ENCODE results near the gene UCN.
"Not testable (repeated sequence)": the region's sequence is repeated elsewhere in the genome, so short reads cannot be mapped to it uniquely, and the experiment has no call there.

The UCN gene

DNA sequence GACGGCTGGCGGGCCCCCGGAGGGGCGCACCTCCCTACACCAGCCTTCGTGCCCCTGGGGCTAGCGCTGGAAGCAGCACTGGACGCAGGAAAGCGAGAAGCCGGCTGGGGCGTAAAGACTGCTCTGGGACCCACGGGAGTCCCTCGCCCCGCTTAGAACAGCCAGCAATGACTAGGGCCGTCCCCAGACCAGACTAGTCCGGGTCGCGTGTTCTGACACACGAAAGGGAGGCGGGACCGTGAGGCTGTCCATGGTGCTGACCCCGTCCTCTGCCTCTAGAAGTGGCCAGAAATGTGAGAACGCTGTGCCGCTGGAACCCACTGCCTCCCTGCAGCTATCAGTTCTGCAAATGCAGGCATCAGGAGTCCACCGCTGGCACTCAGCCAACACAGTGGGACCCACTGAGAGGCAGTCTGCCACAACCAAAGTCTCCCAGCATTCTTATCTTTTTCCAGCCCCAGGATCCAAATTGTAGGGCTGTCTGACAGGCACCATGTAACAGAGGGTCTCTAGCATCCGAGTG lies at the start of gene UCN:
Gene UCN (minus strand): TSS at position 87 of the 523 bp plus-strand sequence. CDS start 550 bp downstream, outside the sequence.
- DNase-seq = no peak

DNA sequence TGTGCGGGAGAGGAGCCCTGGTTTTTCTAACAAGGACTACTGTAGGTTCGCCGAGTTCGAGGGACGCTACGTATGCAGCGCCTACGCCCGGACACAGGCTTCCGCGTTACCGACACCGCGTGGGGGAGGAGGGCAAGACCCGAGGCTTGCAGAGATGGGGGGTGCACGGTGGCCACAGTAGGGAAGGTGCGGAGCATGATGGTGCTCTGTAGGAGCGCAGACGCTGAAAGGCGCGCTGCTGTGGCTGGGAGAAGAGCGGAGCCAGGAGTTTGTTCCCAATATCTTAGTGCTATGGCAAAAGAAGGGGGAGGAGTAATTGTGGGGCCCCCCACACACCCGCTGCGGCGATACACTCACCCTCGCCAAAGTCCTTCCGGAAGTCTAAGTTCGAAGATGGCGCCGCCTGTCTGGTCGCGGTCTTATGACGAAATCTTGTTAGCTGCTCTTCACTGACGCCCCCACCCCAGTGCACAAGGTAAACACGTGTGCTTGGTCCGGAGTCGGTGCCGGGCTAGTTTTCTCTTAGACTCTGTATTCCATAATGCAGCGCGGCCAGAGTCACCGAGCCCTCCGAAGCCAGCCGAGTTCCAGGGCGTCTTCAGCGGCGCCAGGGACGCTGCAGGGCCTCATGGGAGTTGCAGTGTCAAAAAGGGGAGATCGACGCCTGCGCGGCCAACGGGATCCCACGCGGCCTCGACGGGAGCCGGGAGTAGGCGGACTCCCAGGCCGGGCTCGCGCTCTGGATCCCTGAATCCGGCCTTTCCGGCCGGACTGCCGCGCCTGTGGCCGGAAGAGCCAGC lies 48.3 kb upstream of the UCN start, which contains the start of gene GTF3C2:
Gene GTF3C2 (minus strand): TSS at position 383 of the 800 bp plus-strand sequence. CDS start 13,210 bp downstream, outside the sequence.
- DNase-seq = peak; percentile 94

GRCh38 chr2:27356056-27356381 lies 47.8 kb upstream of the UCN start:
- DNase-seq = peak; percentile 47

DNA sequence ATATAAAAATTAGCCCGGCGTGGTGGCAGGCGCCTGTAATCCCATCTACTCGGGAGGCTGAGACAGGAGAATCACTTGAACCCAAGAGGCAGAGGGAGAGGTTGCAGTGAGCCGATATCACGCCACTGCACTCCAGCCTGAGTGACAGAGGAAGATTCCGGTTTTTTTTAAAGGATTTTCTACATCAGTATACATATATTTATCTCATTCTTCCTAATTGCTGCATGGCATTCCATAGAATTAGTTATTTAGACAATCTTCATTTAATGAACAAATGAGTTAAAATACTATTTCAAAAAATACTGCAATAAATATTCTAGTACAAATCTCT lies 46.3 kb upstream of the UCN start:
- no peak for DNase-seq

- no peak for DNase-seq
These were observed 45.7 kb upstream of the UCN start for GRCh38 chr2:27353762-27354596.

DNA sequence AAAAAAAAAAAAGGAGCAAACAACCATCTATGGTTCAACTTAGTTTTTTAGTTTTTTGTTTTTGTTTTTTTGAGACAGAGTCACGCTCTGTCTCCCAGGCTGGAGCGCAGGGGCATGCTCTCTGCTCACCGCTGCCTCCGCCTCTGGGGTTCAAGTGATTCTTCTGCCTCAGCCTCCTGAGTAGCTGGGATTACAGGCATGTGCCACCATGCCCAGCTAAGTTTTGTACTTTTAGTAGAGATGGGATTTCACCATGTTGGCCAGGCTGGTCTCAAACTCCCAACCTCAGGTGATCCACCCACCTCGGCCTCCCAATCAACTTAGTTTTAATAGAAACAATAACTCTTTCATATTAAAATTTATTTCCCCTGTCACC lies 45.1 kb upstream of the UCN start:
- not testable (repeated sequence) for DNase-seq

DNA sequence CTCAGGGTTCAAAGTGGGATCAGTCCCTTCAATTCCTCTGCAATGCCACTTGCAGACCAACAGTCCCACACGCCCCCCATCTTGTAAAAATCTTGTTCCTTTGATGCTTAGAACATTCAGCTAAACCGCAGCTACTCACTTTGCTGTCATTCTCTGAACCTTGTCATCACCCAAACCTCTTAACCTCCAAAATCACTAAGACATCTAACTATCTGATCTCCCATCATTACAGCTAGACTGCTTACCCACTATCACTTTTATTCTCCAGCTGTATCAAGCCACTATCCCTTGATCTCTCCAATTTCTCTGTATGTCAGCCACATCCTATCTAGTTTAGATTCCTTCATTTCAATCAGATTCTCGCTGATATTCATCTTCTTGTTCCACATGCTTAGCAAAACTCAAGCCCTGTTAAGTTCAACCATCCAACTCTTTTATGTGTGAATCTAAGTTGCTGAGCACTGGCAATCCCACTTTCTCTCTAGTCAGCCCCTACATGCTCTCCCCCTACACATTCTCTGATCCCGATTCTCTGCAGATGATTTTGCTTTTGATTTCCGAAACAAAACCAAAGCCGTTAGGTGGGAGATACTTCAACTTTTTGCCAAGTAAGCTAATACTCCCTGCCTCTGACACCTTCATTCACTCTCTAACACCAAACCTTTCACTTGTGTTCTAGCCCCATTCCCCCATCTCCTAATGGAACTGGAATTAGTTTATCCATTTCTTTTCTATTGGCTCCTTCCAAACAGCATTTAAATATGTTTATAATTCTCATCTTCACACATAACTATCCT lies 43.8 kb upstream of the UCN start:
- no peak for DNase-seq

DNA sequence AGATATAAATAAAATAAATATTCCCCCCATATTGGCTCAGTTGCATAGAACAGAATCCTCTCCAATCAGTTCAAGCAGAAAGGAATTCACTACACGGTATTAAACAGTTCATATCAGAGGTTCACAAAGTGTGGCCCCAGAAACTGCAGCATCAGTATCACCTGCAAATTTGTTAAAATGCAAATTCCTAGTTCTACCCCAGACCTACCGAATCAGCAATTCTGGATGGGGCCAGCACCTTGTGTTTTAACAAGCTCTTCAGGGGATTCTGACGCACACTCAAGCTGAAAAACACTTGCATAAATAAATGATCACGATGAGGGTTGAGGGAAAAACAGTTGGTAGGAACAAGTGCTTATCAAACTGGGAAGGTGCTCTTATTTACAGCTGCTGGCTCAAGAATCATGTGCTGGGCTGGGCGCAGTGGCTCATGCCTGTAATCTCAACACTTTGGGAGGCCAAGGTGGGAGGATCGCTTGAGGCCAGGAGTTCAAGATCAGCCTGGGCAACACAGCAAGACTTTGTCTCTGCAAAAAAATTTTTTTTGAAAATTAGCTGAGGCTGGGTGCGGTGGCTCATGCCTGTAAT lies 42.0 kb upstream of the UCN start:
- DNase-seq = no peak

GRCh38 chr2:27347641-27348040 lies 39.4 kb upstream of the UCN start:
- DNase-seq = no peak

DNA sequence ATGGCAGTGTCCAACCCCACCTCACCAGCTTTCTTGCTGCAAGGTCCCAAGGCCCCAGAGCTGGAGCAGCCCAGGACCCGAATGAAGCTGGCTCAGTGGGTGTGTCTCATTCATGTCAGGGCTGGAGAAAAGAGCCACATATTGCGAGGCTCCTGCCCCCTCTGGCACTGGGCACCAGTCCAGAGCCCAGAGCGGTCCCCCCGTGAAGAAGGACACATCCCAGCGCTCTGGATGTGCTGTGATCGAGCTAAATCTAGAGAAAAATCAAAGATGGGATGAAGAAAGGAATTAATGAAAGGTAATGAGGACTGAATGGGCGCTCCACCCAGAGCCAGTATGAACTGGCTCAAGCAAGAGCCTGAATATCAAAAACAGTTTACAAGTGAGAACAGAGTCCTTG lies 27.9 kb upstream of the UCN start:
- no peak for DNase-seq

GRCh38 chr2:27335311-27335710 lies 27.1 kb upstream of the UCN start:
- DNase-seq = no peak

- DNase-seq = no peak
These were observed 16.5 kb upstream of the UCN start for GRCh38 chr2:27324720-27325119.

DNA sequence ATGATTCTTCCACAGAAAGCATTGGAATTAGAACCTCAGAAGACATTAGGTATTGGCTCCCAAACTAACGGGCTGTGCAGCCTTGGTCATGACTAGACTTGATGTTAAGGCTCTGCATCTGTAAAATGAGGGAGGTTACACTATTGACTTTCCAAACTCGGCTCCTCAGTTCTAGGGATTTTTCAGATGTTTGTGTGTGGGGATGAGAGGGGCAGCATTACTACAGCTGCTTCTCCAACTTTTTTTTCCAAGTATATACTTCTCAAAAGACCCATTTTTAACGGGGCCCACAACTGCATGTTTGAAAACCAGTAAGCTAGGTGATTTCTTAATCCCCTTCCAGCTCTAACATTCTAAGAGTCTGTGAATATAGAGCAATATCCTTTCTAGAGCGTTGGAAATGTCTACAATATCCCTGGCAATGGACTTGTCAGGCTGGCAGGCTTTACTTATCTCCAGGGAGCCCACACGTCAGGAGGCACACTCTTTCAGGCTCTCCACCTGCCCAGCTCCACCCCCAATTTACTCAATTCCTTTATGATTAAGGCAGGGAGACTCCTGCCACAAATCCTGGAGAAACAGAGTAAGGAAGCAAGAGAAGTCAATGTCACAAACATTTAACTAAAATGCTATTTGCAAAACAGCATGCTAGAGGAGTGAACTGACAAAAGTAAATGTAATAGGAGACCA lies 15.5 kb upstream of the UCN start:
- no peak for DNase-seq

DNA sequence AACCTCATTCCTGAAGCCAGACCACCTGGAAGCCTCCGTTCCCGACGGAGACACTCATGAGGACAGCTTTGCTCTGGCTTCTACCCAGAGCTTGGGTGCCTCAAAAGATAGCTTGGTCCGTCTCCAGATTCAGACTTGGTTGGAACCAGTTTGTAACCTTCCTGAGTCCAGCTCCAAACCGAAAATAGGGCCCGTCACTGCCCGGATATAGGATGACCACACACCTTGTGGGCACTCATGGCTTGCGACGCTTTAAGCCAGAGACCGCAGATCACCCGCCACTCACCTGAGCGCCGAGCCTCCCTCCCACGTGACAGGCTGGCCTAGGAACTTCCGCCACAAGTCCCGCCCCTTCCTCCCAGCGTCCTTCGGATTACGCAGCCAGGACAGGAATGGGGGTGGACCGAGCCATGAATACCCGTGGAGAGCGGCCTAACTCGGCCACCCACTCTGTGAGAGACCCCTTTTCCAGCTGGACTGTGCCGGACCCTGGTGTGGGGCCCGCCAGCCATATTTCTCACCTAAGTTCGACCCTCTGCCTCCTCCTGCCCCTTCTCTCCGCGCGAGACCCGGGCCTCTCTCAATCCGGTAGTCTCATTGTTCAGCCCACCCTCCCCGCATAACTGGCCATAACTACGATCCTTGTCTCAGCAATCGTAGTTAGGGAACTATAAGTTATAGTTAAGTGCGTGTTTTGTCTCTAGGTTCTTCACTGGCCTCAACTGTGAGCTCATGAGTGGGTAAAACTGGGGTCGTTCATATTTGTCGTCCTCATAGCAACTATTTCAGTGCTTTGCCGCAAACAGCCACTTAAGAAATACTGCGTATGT lies 14.7 kb upstream of the UCN start, which contains the start of gene MPV17:
Gene MPV17 (minus strand): TSS at position 332 of the 830 bp plus-strand sequence. CDS start 580 bp downstream, outside the sequence.
- peak; percentile 85 for DNase-seq

GRCh38 chr2:27322301-27322765 lies 14.1 kb upstream of the UCN start:
- no peak for DNase-seq

- DNase-seq = no peak
These were observed 12.8 kb upstream of the UCN start for GRCh38 chr2:27320958-27321543.

DNA sequence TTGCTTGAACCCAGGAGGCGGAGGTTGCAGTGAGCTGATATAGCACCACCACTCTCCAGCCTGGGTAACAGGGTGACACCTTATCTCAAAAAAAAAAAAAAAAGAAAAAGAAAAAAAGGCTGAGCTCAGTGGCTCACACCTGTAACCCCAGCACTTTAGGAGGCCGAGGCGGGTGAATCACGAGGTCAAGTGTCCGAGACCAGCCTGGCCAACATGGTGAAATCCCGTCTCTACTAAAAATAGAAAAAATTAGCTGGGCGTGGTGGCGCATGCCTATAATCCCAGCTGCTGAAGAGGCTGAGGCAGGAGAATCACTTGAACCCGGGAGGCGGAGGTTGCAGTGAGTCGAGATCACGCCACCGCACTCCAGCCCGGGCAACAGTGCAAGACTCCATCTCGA lies 11.6 kb upstream of the UCN start:
- DNase-seq = not testable (repeated sequence)

DNA sequence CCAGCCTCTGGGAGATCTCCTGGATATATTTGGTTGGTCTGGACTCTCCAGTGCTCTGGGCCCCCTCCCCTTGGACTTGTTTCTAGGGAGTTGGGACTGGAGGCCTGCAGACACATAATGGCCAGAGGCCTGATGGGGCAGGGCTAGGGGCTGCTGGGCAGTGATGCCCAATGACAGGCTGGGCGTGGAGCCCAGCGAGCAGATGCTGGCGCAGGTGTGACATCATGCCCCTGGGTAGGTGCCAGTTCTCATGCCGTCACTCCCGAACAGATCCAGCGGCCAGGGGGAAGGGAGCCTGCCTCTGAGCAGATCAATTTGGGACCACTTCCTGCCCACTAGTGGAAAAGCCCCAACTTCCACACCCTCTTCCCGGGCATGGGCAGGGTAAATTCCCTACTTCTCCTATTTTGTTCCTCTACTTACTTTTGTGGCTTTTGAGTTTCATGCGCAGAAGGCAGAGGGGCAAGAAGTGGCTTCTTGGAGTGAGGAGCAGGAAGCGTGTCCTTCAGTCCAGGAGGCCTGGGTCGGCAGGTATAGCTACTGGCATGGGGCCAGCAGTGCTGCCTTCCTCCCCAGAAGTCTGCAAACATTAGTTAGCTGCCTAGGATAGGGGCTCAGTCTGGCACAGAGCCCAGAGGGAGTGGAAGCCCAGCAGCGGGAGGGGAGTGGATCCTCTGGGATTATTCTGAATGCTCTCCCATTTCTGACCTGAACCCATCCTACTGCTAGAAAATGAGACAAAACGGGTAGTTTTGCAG lies 8.6 kb upstream of the UCN start:
- DNase-seq = peak; percentile 16

- no peak for DNase-seq
These were observed 6.9 kb upstream of the UCN start for GRCh38 chr2:27315122-27315521.

GRCh38 chr2:27314709-27315108 lies 6.5 kb upstream of the UCN start:
- no peak for DNase-seq
